Measurements from ENCODE around the gene AUH.
"Not testable (repeated sequence)": the region's sequence is repeated elsewhere in the genome, so short reads cannot be mapped to it uniquely, and the experiment has no call there.

The AUH gene

GRCh38 chr9:91378695-91379127 is 17.0 kb upstream of the AUH start:
- no peak for DNase-seq

GRCh38 chr9:91378054-91378453 is 16.3 kb upstream of the AUH start:
- DNase-seq = not testable (repeated sequence)

GRCh38 chr9:91376239-91376638 is 14.5 kb upstream of the AUH start:
- DNase-seq = no peak

GRCh38 chr9:91374939-91375338 is 13.2 kb upstream of the AUH start:
- no peak for DNase-seq

GRCh38 chr9:91371894-91372293 is 10.2 kb upstream of the AUH start:
- DNase-seq = no peak

GRCh38 chr9:91370006-91370405 is 8.3 kb upstream of the AUH start:
- DNase-seq = not testable (repeated sequence)

- DNase-seq = no peak
Observed at GRCh38 chr9:91364702-91365101, 3.0 kb upstream of the AUH start.

- no peak for DNase-seq
Observed at GRCh38 chr9:91364005-91364404, 2.3 kb upstream of the AUH start.

- no peak for DNase-seq
Observed at GRCh38 chr9:91362051-91362611, 413 bp upstream of the AUH start.

- DNase-seq = no peak
Observed at GRCh38 chr9:91360551-91361290, 997 bp downstream of the AUH start.

GRCh38 chr9:91359734-91360470 is 1.8 kb downstream of the AUH start:
- no peak for DNase-seq

GRCh38 chr9:91359083-91359482 is 2.6 kb downstream of the AUH start:
- no peak for DNase-seq

GRCh38 chr9:91354881-91355280 is 6.8 kb downstream of the AUH start:
- no peak for DNase-seq

GRCh38 chr9:91349115-91349555 is 12.6 kb downstream of the AUH start:
- DNase-seq = no peak

- no peak for DNase-seq
Observed at GRCh38 chr9:91348191-91348807, 13.4 kb downstream of the AUH start.

- no peak for DNase-seq
Observed at GRCh38 chr9:91347377-91347776, 14.3 kb downstream of the AUH start.

GRCh38 chr9:91346644-91347043 is 15.1 kb downstream of the AUH start:
- DNase-seq = no peak

- DNase-seq = no peak
Observed at GRCh38 chr9:91345978-91346377, 15.7 kb downstream of the AUH start.

- DNase-seq = no peak
Observed at GRCh38 chr9:91342575-91342974, 19.1 kb downstream of the AUH start.

- no peak for DNase-seq
Observed at GRCh38 chr9:91341749-91342148, 20.0 kb downstream of the AUH start.

GRCh38 chr9:91341258-91341746 is 20.4 kb downstream of the AUH start:
- no peak for DNase-seq

- DNase-seq = no peak
Observed at GRCh38 chr9:91340395-91340967, 21.2 kb downstream of the AUH start.

- DNase-seq = no peak
Observed at GRCh38 chr9:91338681-91339080, 23.0 kb downstream of the AUH start.

All from stimulated activated CD4-positive, alpha-beta T cell treated with anti-CD3 and anti-CD28 coated beads, Interleukin-2, amount 100 ng/mL, for 48 hours (primary cell).